HCT116 (cell line): ENCODE measurements around the gene SHISA7. TPM values are rescaled to one million over a fixed set of nuclear protein-coding genes. Genes with fewer than 3 reads are reported as not detected.

Experiments used
- ATAC-seq: fragments of 200-7000 bp; cut with Tn5 transposase; 2 replicates; pipeline ENCODE4 v1.9.1; 2020; ENCODE audit warnings: mild to moderate bottlenecking, moderate library complexity
- BruUV-seq: library from RNA; stranded (reverse); fragments of 400-500 nt; replicated peaks from 2 replicates; lab custom pipeline; 2021; lab: Mats Ljungman, UMichigan
- CTCF ChIA-PET: fragments of 300-600 bp; sonication (Branson Sonifier 250); formaldehyde crosslinking; loops from one replicate; lab custom pipeline; 2021; ENCODE audit warnings: antibody characterized with exemption; lab: Charles Lee
- POLR2A ChIA-PET: fragments of 300-600, 350-600 bp; sonication (Branson Sonifier 250); formaldehyde crosslinking; loops from one replicate; lab custom pipeline; 2021; ENCODE audit warnings: antibody characterized with exemption; lab: Charles Lee
- RAD21 ChIA-PET, 2 experiments: fragments of 300-600 bp; sonication (Branson Sonifier 250); formaldehyde crosslinking; loops; one replicate each; lab custom pipeline; 2023; ENCODE audit warnings: low total read pairs in 2 of 2; ENCODE audit not compliant: uncharacterized antibody in 2 of 2, unreplicated experiment in 2 of 2, low non-redundant PET in 1 of 2; lab: Charles Lee
- DNase-seq: peaks from one replicate; pipeline ENCODE4 v3.0.0-alpha.2; 2010; ENCODE audit warnings: low read depth, low spot score
- H2AFZ ChIP-seq: fragments of 200-600 bp; shearing (Covaris generic), sonication (generic); 2 replicates; pipeline ENCODE4 v1.6.1; 2017; ENCODE audit warnings: low read depth, mixed run types, mixed read lengths, antibody characterized with exemption, low read length; ENCODE audit not compliant: poor library complexity, severe bottlenecking
- H3K27ac ChIP-seq: 2 replicates; pipeline ENCODE4 v1.5.1; 2012; ENCODE audit warnings: low read depth, low read length
- H3K27me3 ChIP-seq: fragments of 200-600 bp; sonication (generic); 2 replicates; pipeline ENCODE4 v1.6.1; 2016; ENCODE audit warnings: mixed run types, low read length, mixed read lengths; ENCODE audit not compliant: insufficient read depth
- H3K36me3 ChIP-seq, 2 experiments: fragments of 200-500 bp in 1 of 2; fragments of 200-600 bp in 1 of 2; sonication (Bioruptor generic) in 1 of 2; sonication (generic) in 1 of 2; 2 replicates each; pipeline versions ENCODE4 v1.5.1 to v1.6.1; 2014 to 2016; ENCODE audit warnings: low read length in 2 of 2, inconsistent platforms in 1 of 2, mixed read lengths in 1 of 2, mixed run types in 1 of 2; ENCODE audit not compliant: insufficient read depth in 2 of 2, control insufficient read depth in 1 of 2
- H3K4me1 ChIP-seq, 2 experiments: fragments of 200-600 bp in 1 of 2; sonication (generic) in 1 of 2; 2 replicates each; pipeline versions ENCODE4 v1.5.1 to v1.6.1; 2012 to 2017; ENCODE audit warnings: low read length in 2 of 2, inconsistent platforms in 1 of 2, mild to moderate bottlenecking in 1 of 2, mixed read lengths in 1 of 2, mixed run types in 1 of 2, moderate library complexity in 1 of 2; ENCODE audit not compliant: insufficient read depth in 2 of 2, control insufficient read depth in 1 of 2
- H3K4me2 ChIP-seq: fragments of 200-600 bp; sonication (generic); 2 replicates; pipeline ENCODE4 v1.6.1; 2017; ENCODE audit warnings: mixed run types, low read length, mixed read lengths
- H3K4me3 ChIP-seq, 2 experiments: fragments of 200-600 bp in 1 of 2; sonication (generic) in 1 of 2; replicated peaks in 1 of 2; 2 replicates each; pipeline ENCODE4 v1.5.1; 2011 to 2016; ENCODE audit warnings: low read length in 2 of 2, control low read depth in 1 of 2, low read depth in 1 of 2, mild to moderate bottlenecking in 1 of 2, mixed read lengths in 1 of 2, mixed run types in 1 of 2
- H3K79me2 ChIP-seq: fragments of 200-600 bp; sonication (generic); 2 replicates; pipeline ENCODE4 v1.6.1; 2017; ENCODE audit warnings: mild to moderate bottlenecking, mixed run types, low read length, moderate library complexity, mixed read lengths; ENCODE audit not compliant: insufficient read depth
- H3K9ac ChIP-seq: fragments of 200-600 bp; sonication (generic); 2 replicates; pipeline ENCODE4 v1.6.1; 2016; ENCODE audit warnings: low read length, mixed read lengths
- H3K9me2 ChIP-seq: fragments of 200-600 bp; sonication (generic), shearing (Covaris generic); 2 replicates; pipeline ENCODE4 v1.6.1; 2017; ENCODE audit warnings: mixed run types, mild to moderate bottlenecking, moderate library complexity; ENCODE audit not compliant: insufficient read depth
- H3K9me3 ChIP-seq, 2 experiments: fragments of 200-500 bp in 1 of 2; fragments of 200-600 bp in 1 of 2; sonication (Bioruptor generic) in 1 of 2; sonication (generic) in 1 of 2; 2 replicates each; pipeline ENCODE4 v1.6.1; 2014 to 2017; ENCODE audit warnings: low read length in 2 of 2, mixed read lengths in 2 of 2, inconsistent platforms in 1 of 2, low read depth in 1 of 2, mild to moderate bottlenecking in 1 of 2, mixed run types in 1 of 2, moderate library complexity in 1 of 2; ENCODE audit not compliant: control insufficient read depth in 1 of 2, insufficient read depth in 1 of 2
- H4K20me1 ChIP-seq: fragments of 200-600 bp; sonication (generic), shearing (Covaris generic); 2 replicates; pipeline ENCODE4 v1.6.1; 2017; ENCODE audit warnings: mixed run types, mild to moderate bottlenecking, moderate library complexity; ENCODE audit not compliant: insufficient read depth
- CEBPB ChIP-seq: IDR thresholded peaks from 2 replicates; pipeline ENCODE4 v1.6.1; 2012; ENCODE audit warnings: low read depth
- EGR1 ChIP-seq: IDR thresholded peaks from 2 replicates; pipeline ENCODE4 v1.6.1; 2012; ENCODE audit warnings: low read depth
- ELF1 ChIP-seq: IDR thresholded peaks from 2 replicates; pipeline ENCODE4 v1.6.1; 2012; ENCODE audit warnings: low read depth, borderline replicate concordance
- FOSL1 ChIP-seq: IDR thresholded peaks from 2 replicates; pipeline ENCODE4 v1.6.1; 2012; ENCODE audit warnings: low read depth
- POLR2AphosphoS5 ChIP-seq: IDR thresholded peaks from 2 replicates; pipeline ENCODE4 v1.6.1; 2011; ENCODE audit warnings: mild to moderate bottlenecking, low read depth, low read length, moderate library complexity
- RAD21 ChIP-seq: IDR thresholded peaks from 2 replicates; pipeline ENCODE4 v1.6.1; 2012; ENCODE audit warnings: low read depth, mild to moderate bottlenecking
- SP1 ChIP-seq: IDR thresholded peaks from 2 replicates; pipeline ENCODE4 v1.6.1; 2012; ENCODE audit warnings: low read depth
- SRF ChIP-seq: IDR thresholded peaks from 2 replicates; pipeline ENCODE4 v1.6.1; 2012; ENCODE audit warnings: low read depth
- TCF7L2 ChIP-seq: IDR thresholded peaks from 2 replicates; pipeline ENCODE4 v1.7.0; 2011; ENCODE audit warnings: borderline replicate concordance, inconsistent platforms; ENCODE audit not compliant: insufficient read depth, insufficient read length; ENCODE audit errors: extremely low read depth
- YY1 ChIP-seq: IDR thresholded peaks from 2 replicates; pipeline ENCODE4 v1.6.1; 2011; ENCODE audit warnings: low read length, low read depth, moderate library complexity, mild to moderate bottlenecking; ENCODE audit not compliant: insufficient replicate concordance; ENCODE audit errors: extremely low read depth
- ZFX ChIP-seq: fragments of 450-650 bp; IDR thresholded peaks from 2 replicates; pipeline ENCODE4 v1.6.1; 2017
- intact Hi-C: fragments of 100-400 bp; cut with micrococcal nuclease; formaldehyde crosslinking; loops from 2 replicates; pipeline ENCODE4 v1.10.0; 2022
- total RNA-seq: library from RNA; stranded (reverse); gene quantifications from one replicate; pipeline ENCODE4 v1.2.1, GENCODE V29; 2021; ENCODE audit not compliant: unreplicated experiment

SHISA7 gene
- total RNA-seq, 1 experiment from 2014 or later, result not detected

DNA sequence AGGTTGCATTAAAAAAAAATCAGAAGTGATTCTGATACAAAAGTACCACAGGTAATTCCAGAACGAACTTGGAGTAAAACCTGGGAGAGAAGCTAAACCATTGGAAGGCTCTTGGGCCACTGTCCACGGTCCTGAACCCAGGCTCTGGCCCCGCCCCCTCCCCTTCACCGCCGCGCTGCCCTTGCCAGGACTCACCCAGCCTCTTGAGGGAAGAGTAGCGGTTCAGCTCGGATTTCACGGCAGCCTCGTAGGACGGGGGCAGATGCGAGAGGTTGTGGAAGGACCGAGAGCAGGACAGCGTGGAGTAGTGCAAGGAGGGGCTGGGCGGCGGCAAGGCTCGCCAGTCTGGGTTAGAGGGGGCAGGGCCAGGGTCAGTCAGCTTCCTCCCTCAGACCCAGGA, 5.7 kb downstream of the SHISA7 start:
- TF ChIP-seq YY1 (no peak), TCF7L2 (no peak), POLR2AphosphoS5 (no peak), SRF (no peak)
- peak; percentile 82 for ATAC-seq
- peaks cover 0 to 14% of the 10 kb centered on the region in 2 experiments; a peak in 2 of 4 replicates for H3K4me1 ChIP-seq
- H3K36me3 ChIP-seq, result no peaks in the 10 kb centered on the region
- no peak overlapping the region for H3K4me3 ChIP-seq
- no peaks in the 10 kb centered on the region for H3K9me3 ChIP-seq
- ChIA-PET RAD21 (no interaction called here), CTCF (interaction anchor here (1.1 to 1.4 kb wide), 2 partner anchors 9 to 31 kb away, joined by 3 to 6 read pairs; no protein-coding TSS in a partner anchor), POLR2A (interaction anchor here (0.7 kb wide), 1 partner anchor 268 kb away, joined by 3 read pairs; no protein-coding TSS in a partner anchor)
- BruUV-seq, result no TSS peak
- peak; percentile 40 for DNase-seq
- no peaks in the 10 kb centered on the region for H4K20me1 ChIP-seq
- no peak overlapping the region for H3K27ac ChIP-seq
- H2AFZ ChIP-seq, result no peak overlapping the region
- no peaks in the 10 kb centered on the region for H3K27me3 ChIP-seq
- H3K79me2 ChIP-seq, result no peaks in the 10 kb centered on the region
- no peak overlapping the region for H3K9ac ChIP-seq
- H3K4me2 ChIP-seq, result no peak overlapping the region
- H3K9me2 ChIP-seq, result no peaks in the 10 kb centered on the region
- intact Hi-C loops, result no loop called here

DNA sequence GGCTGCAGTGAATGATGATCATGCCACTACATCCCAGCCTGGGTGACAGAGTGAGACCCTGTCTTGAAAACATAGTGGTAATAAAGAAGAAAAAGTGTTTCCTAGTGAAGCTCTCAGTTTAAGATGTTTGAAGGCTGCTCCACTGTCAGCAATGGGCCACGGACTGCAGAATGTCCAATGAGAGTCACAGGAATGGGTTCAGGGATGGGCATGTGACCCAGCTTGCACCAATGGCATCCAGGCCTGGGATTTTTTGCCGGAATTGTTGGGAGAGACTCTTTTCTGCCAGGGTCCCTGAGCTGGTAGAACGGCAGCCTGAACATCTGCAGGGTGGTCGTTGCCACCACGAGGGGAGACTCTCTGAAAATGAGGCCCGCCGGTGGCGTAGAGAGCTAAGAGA, 6.3 kb downstream of the SHISA7 start:
- H3K27me3 ChIP-seq, result no peaks in the 10 kb centered on the region
- no peak overlapping the region for H3K4me2 ChIP-seq
- no peak overlapping the region for H2AFZ ChIP-seq
- H3K4me1 ChIP-seq, result peaks cover 0 to 10% of the 10 kb centered on the region in 2 experiments; a peak in 2 of 4 replicates
- ATAC-seq (no peak), DNase-seq (no peak)
- no peaks in the 10 kb centered on the region for H3K36me3 ChIP-seq
- CTCF ChIA-PET, result interaction anchor here (1.1 to 1.4 kb wide), 2 partner anchors 9 to 31 kb away, joined by 3 to 6 read pairs; no protein-coding TSS in a partner anchor
- intact Hi-C loops, result no loop called here
- H3K79me2 ChIP-seq, result no peaks in the 10 kb centered on the region
- no peak overlapping the region for H3K9ac ChIP-seq
- POLR2A ChIA-PET, result no interaction called here
- H3K9me3 ChIP-seq, result no peaks in the 10 kb centered on the region
- no TSS peak for BruUV-seq
- no peaks in the 10 kb centered on the region for H4K20me1 ChIP-seq
- H3K9me2 ChIP-seq, result no peaks in the 10 kb centered on the region
- no peak overlapping the region for H3K27ac ChIP-seq
- no peak overlapping the region for H3K4me3 ChIP-seq
- RAD21 ChIA-PET, result no interaction called here
- TF ChIP-seq CEBPB (no peak), ZFX (no peak), EGR1 (no peak), RAD21 (no peak), SP1 (no peak), ELF1 (no peak), SRF (no peak), FOSL1 (no peak)
- TF ChIP-seq, all 23 proteins: peak for 0
